ENCODE data around the gene SSBP3. TPM values are rescaled to one million over a fixed set of nuclear protein-coding genes. Genes with fewer than 3 reads are reported as not detected.

Gene SSBP3
- total RNA-seq, 4 donors from 2014 or later = 19.3 to 40.5 (median 31.3) TPM

GRCh38 chr1:54230507-54231339 is 175.5 kb downstream of the SSBP3 start:
- no peak for TF ChIP-seq CTCF (IDR thresholded peaks at IDR 0.05)
- no peak for TF ChIP-seq POLR2A (IDR thresholded peaks at IDR 0.05)
- WGBS, 2 donors = 67 to 73% methylated on average over 15 of the region's 15 CpGs
- intact Hi-C loops (cut with DNase I; ENCODE audit: low total_unique reads) = no loop called here
- no peak overlapping the region for H3K4me3 ChIP-seq (ENCODE audit: low read depth, poor library complexity, severe bottlenecking)
- DNase-seq (ENCODE audit: low spot score in 2 of 2) = no peak

- TF ChIP-seq CTCF (IDR thresholded peaks at IDR 0.05) = no peak
- TF ChIP-seq POLR2A (IDR thresholded peaks at IDR 0.05) = no peak
- intact Hi-C loops (cut with DNase I; ENCODE audit: low total_unique reads) = no loop called here
- 30 to 33% methylated on average over 11 of the region's 11 CpGs for WGBS, 2 donors
These were observed 176.8 kb downstream of the SSBP3 start for GRCh38 chr1:54229281-54229891.

GRCh38 chr1:54228638-54229079 is 177.5 kb downstream of the SSBP3 start:
- H3K4me3 ChIP-seq (ENCODE audit: low read depth, poor library complexity, severe bottlenecking) = no peak overlapping the region
- no peak for DNase-seq (ENCODE audit: low spot score in 2 of 2)
- intact Hi-C loops (cut with DNase I; ENCODE audit: low total_unique reads) = no loop called here
- TF ChIP-seq CTCF (IDR thresholded peaks at IDR 0.05) (no peak), POLR2A (IDR thresholded peaks at IDR 0.05) (no peak)
- 92 to 100% methylated on average over 2 to 4 of the region's 13 CpGs for WGBS, 2 donors

More at GRCh38 chr1:54229281-54229891, 176.8 kb downstream of the SSBP3 start:
- no peak for DNase-seq (ENCODE audit: low spot score in 2 of 2)
- no peak overlapping the region for H3K4me3 ChIP-seq (ENCODE audit: low read depth, poor library complexity, severe bottlenecking)

GRCh38 chr1:54227891-54228310 is 178.3 kb downstream of the SSBP3 start:
- TF ChIP-seq CTCF (IDR thresholded peaks at IDR 0.05) = no peak
- no peak for TF ChIP-seq POLR2A (IDR thresholded peaks at IDR 0.05)
- WGBS, 2 donors = 47 to 53% methylated on average over 17 of the region's 17 CpGs
- intact Hi-C loops (cut with DNase I; ENCODE audit: low total_unique reads) = no loop called here
- DNase-seq (ENCODE audit: low spot score in 2 of 2) = no peak
- H3K4me3 ChIP-seq (ENCODE audit: low read depth, poor library complexity, severe bottlenecking) = no peak overlapping the region

GRCh38 chr1:54227091-54227602 is 179.0 kb downstream of the SSBP3 start:
- WGBS, 2 donors = 35 to 45% methylated on average over 8 of the region's 8 CpGs
- no peak for TF ChIP-seq POLR2A (IDR thresholded peaks at IDR 0.05)
- no peak for TF ChIP-seq CTCF (IDR thresholded peaks at IDR 0.05)
- DNase-seq (ENCODE audit: low spot score in 2 of 2) = no peak
- intact Hi-C loops (cut with DNase I; ENCODE audit: low total_unique reads) = no loop called here
- no peak overlapping the region for H3K4me3 ChIP-seq (ENCODE audit: low read depth, poor library complexity, severe bottlenecking)
